OCI-LY7 (cell line): Measurements from ENCODE around the gene ACCSL. TPM values are rescaled to one million over a fixed set of nuclear protein-coding genes. Genes with fewer than 3 reads are reported as not detected.

ENCODE experiments used
- BruUV-seq: library from RNA; stranded (reverse); fragments of 400-500 nt; replicated peaks from 2 replicates; lab custom pipeline; 2021; lab: Mats Ljungman, UMichigan
- CTCF ChIA-PET: fragments of 300-600 bp; sonication (Branson Sonifier 250); formaldehyde crosslinking; loops from one replicate; lab custom pipeline; 2022; ENCODE audit warnings: antibody characterized with exemption; ENCODE audit not compliant: unreplicated experiment; lab: Charles Lee
- POLR2A ChIA-PET: fragments of 300-600 bp; sonication (Branson Sonifier 250); formaldehyde crosslinking; loops from one replicate; lab custom pipeline; 2022; ENCODE audit warnings: antibody characterized with exemption; lab: Charles Lee
- DNase-seq: peaks from one replicate; pipeline ENCODE4 v3.0.0-alpha.2; 2015; ENCODE audit warnings: low spot score
- H2AFZ ChIP-seq: fragments of 200-600 bp; sonication (generic), shearing (Covaris generic); 2 replicates; pipeline ENCODE4 v1.6.1; 2014; ENCODE audit warnings: mild to moderate bottlenecking, antibody characterized with exemption, low read length, moderate library complexity
- H3K27ac ChIP-seq: fragments of 200-600 bp; sonication (generic); 2 replicates; pipeline ENCODE4 v1.5.1; 2014; ENCODE audit warnings: mixed run types, low read depth, mild to moderate bottlenecking, moderate library complexity, low read length, inconsistent platforms; ENCODE audit not compliant: poor library complexity, severe bottlenecking
- H3K36me3 ChIP-seq: fragments of 200-600 bp; sonication (generic); 2 replicates; pipeline ENCODE4 v1.6.1; 2014; ENCODE audit warnings: mild to moderate bottlenecking, antibody characterized with exemption, low read length, moderate library complexity, mixed read lengths; ENCODE audit not compliant: insufficient read depth
- H3K4me1 ChIP-seq: fragments of 200-600 bp; sonication (generic); 2 replicates; pipeline ENCODE4 v1.5.1; 2014; ENCODE audit warnings: mild to moderate bottlenecking, low read length; ENCODE audit not compliant: insufficient read depth, poor library complexity, severe bottlenecking
- H3K4me2 ChIP-seq: fragments of 200-600 bp; sonication (generic); 2 replicates; pipeline ENCODE4 v1.6.1; 2014; ENCODE audit warnings: mild to moderate bottlenecking, low read length
- H3K4me3 ChIP-seq: fragments of 200-600 bp; sonication (generic); 2 replicates; pipeline ENCODE4 v1.5.1; 2014; ENCODE audit warnings: mild to moderate bottlenecking, low read depth, low read length; ENCODE audit not compliant: poor library complexity, severe bottlenecking
- H3K79me2 ChIP-seq: fragments of 200-600 bp; sonication (generic); 2 replicates; pipeline ENCODE4 v1.6.1; 2016; ENCODE audit warnings: low read depth, mild to moderate bottlenecking, low read length, moderate library complexity, mixed read lengths; ENCODE audit not compliant: insufficient read depth
- H3K9me2 ChIP-seq: fragments of 200-600 bp; sonication (generic); 2 replicates; pipeline ENCODE4 v1.6.1; 2016; ENCODE audit warnings: mild to moderate bottlenecking, low read length, mixed read lengths; ENCODE audit not compliant: insufficient read depth
- H3K9me3 ChIP-seq: fragments of 200-600 bp; sonication (generic); 2 replicates; pipeline ENCODE4 v1.6.1; 2014; ENCODE audit warnings: mild to moderate bottlenecking, mixed run types, low read length, mixed read lengths
- H4K20me1 ChIP-seq: fragments of 200-600 bp; sonication (generic); 2 replicates; pipeline ENCODE4 v1.6.1; 2014; ENCODE audit warnings: mild to moderate bottlenecking, antibody characterized with exemption, low read length, moderate library complexity, mixed read lengths; ENCODE audit not compliant: insufficient read depth
- CTCF ChIP-seq: fragments of 200-600 bp; sonication (generic); conservative IDR thresholded peaks from 2 replicates; pipeline ENCODE4 v1.5.1; 2014; ENCODE audit warnings: mild to moderate bottlenecking, antibody characterized with exemption, low read length, moderate library complexity, mixed read lengths
- EZH2phosphoT487 ChIP-seq: fragments of 200-600 bp; sonication (generic); IDR thresholded peaks from 2 replicates; pipeline ENCODE4 v1.6.1; 2018; ENCODE audit warnings: low read depth, borderline replicate concordance, mild to moderate bottlenecking, mixed run types, antibody characterized with exemption, low read length, moderate library complexity, mixed read lengths
- intact Hi-C: fragments of 100-400 bp; cut with micrococcal nuclease; formaldehyde crosslinking; loops from one replicate; pipeline ENCODE4 v1.10.0; 2022; ENCODE audit not compliant: unreplicated experiment
- total RNA-seq, 2 experiments: library from RNA; depleted of rRNA in 1 of 2; stranded (reverse); fragments of >200 nt in 1 of 2; shearing (Covaris generic) in 1 of 2; gene quantifications; 2 replicates each; pipeline ENCODE4 v1.2.3, GENCODE V29; 2014 to 2022

The ACCSL gene
- total RNA-seq, 2 experiments from 2014 or later = not detected

GRCh38 chr11:44002191-44003093, 45.3 kb upstream of the ACCSL start:
- Histone ChIP-seq H3K4me3 (no peak overlapping the region), H3K79me2 (no peaks in the 10 kb centered on the region), H3K9me2 (no peaks in the 10 kb centered on the region), H3K27ac (no peak overlapping the region), H3K9me3 (no peaks in the 10 kb centered on the region), H3K4me1 (peaks cover 4% of the 10 kb centered on the region), H3K4me2 (no peak overlapping the region), H4K20me1 (no peaks in the 10 kb centered on the region), H3K36me3 (no peaks in the 10 kb centered on the region), H2AFZ (no peak overlapping the region)
- BruUV-seq = no TSS peak
- CTCF ChIA-PET = no interaction called here
- DNase-seq = no peak
- intact Hi-C loops = no loop called here
- POLR2A ChIA-PET = interaction anchor here (0.6 kb wide), 1 partner anchor 14 kb away, joined by 3 read pairs; no protein-coding TSS in a partner anchor
- TF ChIP-seq CTCF (no peak), EZH2phosphoT487 (no peak)

GRCh38 chr11:44003736-44004451, 43.9 kb upstream of the ACCSL start:
- Histone ChIP-seq H3K36me3 (no peaks in the 10 kb centered on the region), H3K9me3 (no peaks in the 10 kb centered on the region), H3K27ac (no peak overlapping the region), H3K4me3 (no peak overlapping the region), H3K9me2 (no peaks in the 10 kb centered on the region), H2AFZ (no peak overlapping the region), H3K4me1 (peaks cover 4% of the 10 kb centered on the region), H3K4me2 (no peak overlapping the region), H4K20me1 (no peaks in the 10 kb centered on the region), H3K79me2 (no peaks in the 10 kb centered on the region)
- ChIA-PET POLR2A (no interaction called here), CTCF (no interaction called here)
- intact Hi-C loops = no loop called here
- TF ChIP-seq EZH2phosphoT487 (no peak), CTCF (no peak)
- DNase-seq = no peak
- no TSS peak for BruUV-seq
